Activated CD8-positive, alpha-beta memory T cell treated with anti-CD3 and anti-CD28 coated beads for 1 hour (primary cell): Measurements from ENCODE around the gene ARPP21.
"Not testable (repeated sequence)": the region's sequence is repeated elsewhere in the genome, so short reads cannot be mapped to it uniquely, and the experiment has no call there.

ENCODE experiments used
- DNase-seq, 2 donors: peaks; one replicate each; pipeline ENCODE4 v3.0.0-alpha.2; 2020; ENCODE audit warnings: low read depth in 1 of 2; ENCODE audit errors: extremely low read depth in 1 of 2

Gene ARPP21

GRCh38 chr3:35639254-35640186, at the start of gene ARPP21:
Gene ARPP21, plus strand, starts transcription at chr3:35639525. Its CDS starts 42,227 bp downstream, at chr3:35681752.
- no peak for DNase-seq

DNA sequence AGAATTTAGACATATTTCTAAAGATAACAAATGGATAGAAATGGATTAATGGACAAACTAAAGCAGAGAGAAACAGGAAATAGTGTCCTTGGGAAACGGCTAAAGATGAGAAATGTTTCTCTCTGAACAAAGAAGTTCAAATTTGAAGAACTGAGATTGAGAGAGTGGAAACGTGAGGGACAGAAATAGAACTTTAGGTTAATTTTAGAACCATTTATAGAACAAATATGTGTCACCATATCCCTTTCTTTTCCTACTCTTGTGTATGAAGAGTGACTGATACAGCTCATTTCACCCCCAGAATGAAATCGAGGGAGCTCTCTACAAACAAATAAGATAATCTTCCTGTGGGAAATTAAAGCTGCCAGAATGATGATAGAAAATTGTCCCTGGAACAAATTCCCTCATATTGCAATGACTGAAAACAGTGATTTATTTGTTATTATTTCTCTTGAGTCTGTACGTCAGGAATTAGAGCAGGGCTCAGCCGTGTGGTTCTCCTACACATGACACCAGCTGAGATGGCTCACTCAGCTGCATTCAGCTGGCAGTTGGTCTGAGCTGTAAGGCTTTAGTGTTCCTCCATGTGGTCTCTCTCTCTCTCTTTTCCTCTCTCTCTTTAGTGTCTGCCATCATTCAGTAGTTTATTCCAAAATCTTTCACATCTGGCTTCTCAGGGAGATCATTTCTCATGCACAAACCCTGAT, 46.6 kb upstream of the ARPP21 start:
- no peak for DNase-seq

- no peak for DNase-seq
Observed at GRCh38 chr3:35594739-35595138, 44.6 kb upstream of the ARPP21 start.

DNA sequence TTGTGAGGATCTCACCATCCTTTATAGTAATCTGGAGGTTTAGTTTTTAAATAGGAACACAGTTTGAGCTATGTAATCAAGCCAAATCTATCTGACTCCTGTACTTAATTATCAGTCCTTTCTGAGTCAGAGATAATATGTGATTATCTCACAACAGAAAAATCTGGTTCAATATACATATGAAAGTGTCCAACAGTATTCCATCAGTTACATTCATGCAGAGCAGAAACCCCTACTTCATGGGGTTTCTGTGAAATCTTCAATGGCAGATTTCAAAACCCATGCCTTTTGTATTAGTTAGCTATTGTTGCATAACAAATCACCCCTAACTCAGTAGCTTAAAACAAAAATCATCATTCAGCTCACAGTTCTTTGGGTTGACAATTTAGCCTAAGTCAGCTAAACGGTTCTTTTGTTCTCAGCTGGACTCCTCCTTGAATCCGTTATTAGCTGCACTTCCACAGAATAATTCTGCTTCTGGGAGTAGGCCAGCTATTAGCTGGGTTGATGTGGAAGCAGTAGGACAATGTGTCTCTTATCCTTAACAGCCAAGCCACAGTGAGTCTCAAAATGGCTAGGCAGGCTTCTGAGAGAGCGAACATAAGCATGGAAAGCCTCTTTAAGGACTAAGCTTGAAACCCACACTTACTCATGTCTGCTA, 42.9 kb upstream of the ARPP21 start:
- DNase-seq: no peak

GRCh38 chr3:35597490-35597889, 41.8 kb upstream of the ARPP21 start:
- DNase-seq: no peak

GRCh38 chr3:35598804-35599203, 40.5 kb upstream of the ARPP21 start:
- DNase-seq: no peak

DNA sequence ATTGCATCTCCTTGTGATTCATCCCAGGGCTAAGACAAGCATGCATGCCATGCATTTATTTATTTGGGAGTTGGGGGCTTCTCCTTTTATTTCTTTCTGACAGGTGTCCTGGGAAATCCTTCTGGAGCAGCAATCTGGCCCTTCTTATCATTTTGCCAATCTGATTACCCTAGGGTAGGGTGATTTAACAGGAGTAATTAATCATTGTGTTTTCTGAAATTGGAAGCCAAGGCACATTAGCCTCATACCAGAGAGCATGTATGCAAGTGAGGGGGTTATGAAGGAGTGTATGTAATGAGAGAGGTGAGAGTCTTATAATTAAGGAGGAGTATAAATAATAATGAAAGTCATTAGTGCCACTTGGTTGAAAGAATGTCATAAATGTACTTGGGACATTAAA, 37.4 kb upstream of the ARPP21 start:
- DNase-seq: no peak

DNA sequence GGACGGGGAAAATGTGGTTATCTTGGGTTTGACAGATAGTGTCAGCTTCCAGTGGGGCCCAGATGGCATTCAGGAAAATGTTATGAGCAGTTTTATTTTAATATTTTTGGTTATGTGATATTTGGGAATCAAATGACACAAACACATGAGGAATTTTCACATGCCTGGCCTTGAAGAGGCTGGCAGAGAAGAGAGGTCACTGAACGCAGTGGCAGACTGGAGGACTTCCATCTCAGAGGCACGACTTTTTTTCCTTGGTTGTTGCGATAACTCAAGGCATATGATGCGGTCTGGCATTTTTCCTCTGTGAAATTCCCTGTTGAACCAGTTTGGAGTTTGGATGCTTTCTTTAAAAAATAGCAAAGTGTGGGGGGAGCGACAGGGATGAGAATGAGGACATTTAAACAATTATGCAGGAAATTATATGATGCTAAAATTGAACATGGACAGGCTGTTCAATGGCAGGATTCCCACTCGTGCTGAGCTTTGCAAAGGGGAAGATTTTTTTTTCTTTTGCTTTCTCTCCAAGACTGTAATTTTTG, 36.9 kb upstream of the ARPP21 start:
- DNase-seq: no peak

DNA sequence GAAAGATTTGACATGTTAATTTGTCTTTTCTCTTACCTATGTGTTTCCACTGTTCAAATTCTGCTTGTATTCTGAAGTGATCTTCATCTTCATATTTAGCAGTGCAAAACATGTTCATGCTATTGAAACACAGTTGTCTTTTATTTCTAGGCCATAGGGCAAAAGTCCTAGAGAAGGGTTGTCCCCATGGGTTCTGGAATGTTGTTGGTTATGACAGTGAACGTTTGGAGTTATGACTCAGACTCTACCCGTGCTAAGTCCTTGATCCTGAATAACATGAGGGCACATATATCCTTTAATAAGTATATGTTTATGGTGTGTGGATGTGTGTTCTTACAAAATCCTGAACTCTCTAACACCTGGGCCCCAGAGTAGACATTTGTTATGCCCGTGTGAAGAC, 23.0 kb upstream of the ARPP21 start:
- DNase-seq: no peak

- no peak for DNase-seq
Observed at GRCh38 chr3:35617370-35617769, 22.0 kb upstream of the ARPP21 start.

GRCh38 chr3:35620238-35620637, 19.1 kb upstream of the ARPP21 start:
- DNase-seq: not testable (repeated sequence)

DNA sequence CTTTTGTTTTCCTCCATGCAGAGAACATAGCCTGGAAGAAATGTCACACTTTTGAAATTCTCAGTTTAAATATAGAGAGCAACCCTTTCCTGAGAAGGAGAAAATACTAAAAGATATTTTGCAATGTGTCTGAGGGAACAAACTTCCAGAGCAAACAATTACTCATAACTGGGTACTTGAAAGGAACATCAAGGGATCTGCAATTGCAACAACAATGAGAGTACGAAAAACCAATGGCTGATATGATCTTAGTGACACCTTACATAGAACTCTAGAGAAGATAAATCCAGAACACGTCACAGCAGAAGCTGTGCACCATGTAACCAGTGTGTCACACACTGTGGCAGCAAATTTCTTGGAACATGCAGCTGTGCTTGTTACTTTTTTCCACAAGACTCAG, 14.6 kb upstream of the ARPP21 start:
- no peak for DNase-seq

GRCh38 chr3:35633332-35634124, 5.8 kb upstream of the ARPP21 start:
- no peak for DNase-seq

DNA sequence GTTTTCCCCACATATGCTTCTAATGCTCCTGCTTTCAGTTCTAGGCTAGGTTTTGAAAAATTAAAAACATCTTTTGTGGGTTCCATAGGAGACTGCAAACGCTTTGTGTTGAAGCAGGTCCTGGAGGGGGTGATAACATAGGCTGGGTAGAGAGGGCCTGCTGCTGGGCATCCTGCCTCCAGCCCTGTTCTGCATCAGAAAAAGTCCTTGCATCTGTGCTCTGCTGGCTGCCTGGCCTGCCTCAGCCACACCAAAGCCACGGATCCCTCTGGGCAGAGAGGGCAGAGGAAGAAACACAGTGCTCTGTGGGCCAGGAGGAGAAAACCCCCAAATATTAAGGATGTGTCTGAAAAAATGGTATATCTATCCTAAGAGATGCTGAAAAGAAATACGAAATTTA, 3.9 kb upstream of the ARPP21 start:
- no peak for DNase-seq

- no peak for DNase-seq
Observed at GRCh38 chr3:35635926-35636683, 3.2 kb upstream of the ARPP21 start.

DNA sequence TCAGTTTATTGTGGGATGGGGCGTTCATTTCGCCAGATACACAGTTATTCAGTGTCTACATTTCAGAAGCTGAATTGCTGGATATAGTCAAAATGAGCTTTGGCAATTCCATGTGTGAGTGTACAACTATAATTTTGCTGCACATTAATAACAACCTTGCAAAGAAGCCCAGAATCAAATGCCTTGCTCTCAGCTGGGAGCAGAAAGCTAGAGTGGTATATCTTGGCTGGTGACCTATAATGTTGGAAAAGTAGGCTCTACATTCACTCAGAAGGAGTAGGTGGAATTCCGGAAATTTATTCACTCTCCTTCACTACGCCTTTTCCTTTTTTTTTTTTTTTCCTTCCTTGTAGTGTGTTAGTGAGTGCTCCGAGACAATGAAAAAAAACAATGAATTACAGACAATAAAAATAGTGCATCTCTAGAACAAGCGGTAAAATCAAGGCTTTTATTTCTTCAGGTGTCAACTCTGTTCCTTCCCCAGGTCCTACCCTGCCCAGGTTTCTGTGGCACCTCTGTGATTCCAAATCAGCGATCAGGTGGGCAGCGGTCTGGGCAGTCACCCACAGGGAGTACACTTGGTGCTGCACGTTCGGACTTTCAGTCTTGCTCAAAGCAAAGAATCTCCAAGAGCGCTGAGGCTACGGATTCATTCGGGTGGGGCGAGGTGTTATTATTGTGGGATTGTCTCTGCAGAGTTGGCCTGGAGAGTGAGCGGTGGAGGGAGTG, 910 bp upstream of the ARPP21 start:
- DNase-seq: no peak

GRCh38 chr3:35638980-35639253, 408 bp upstream of the ARPP21 start:
- no peak for DNase-seq

- DNase-seq: no peak
Observed at GRCh38 chr3:35640190-35641165, 1.2 kb downstream of the ARPP21 start.
